Body of pancreas (tissue), 4 donors: ENCODE measurements around the gene CEP164. TPM values are rescaled to one million over a fixed set of nuclear protein-coding genes. Genes with fewer than 3 reads are reported as not detected.

ENCODE experiments used
- ATAC-seq: fragments of 150-250 bp; one replicate; pipeline ENCODE4 v1.9.1; 2016
- DNase-seq, 4 donors: peaks; one replicate each; pipeline ENCODE4 v3.0.0-alpha.2; 2019
- H3K27ac ChIP-seq, 4 donors: fragments of 200-600 bp; sonication (generic); 1 replicate in 3 of 4; 2 replicates in 1 of 4; pipeline versions ENCODE4 v1.5.1 to v1.6.1; 2016 to 2019; ENCODE audit warnings: mild to moderate bottlenecking in 1 of 4, mixed read lengths in 1 of 4, moderate library complexity in 1 of 4
- H3K27me3 ChIP-seq, 2 donors: fragments of 200-600 bp; sonication (generic); one replicate each; pipeline ENCODE4 v1.6.0; 2016; ENCODE audit warnings: mild to moderate bottlenecking in 1 of 2
- H3K36me3 ChIP-seq, 2 donors: fragments of 200-600 bp; sonication (generic); replicated peaks in 1 of 2; 2 replicates each; pipeline ENCODE4 v1.5.1; 2016; ENCODE audit warnings: low read depth in 2 of 2; ENCODE audit not compliant: insufficient read depth in 1 of 2
- H3K4me1 ChIP-seq: fragments of 200-600 bp; sonication (generic); one replicate; pipeline ENCODE4 v1.6.0; 2016
- H3K4me3 ChIP-seq, 2 donors: fragments of 200-600 bp; sonication (generic); 1 replicate in 1 of 2; 2 replicates in 1 of 2; pipeline ENCODE4 v1.5.1; 2016 to 2019
- H3K9me3 ChIP-seq, 3 donors: fragments of 200-600 bp; sonication (generic); 1 replicate in 2 of 3; 2 replicates in 1 of 3; pipeline ENCODE4 v1.5.1; 2016
- POLR2A ChIP-seq, 3 donors: fragments of 450-650 bp; IDR thresholded peaks; one replicate each; pipeline ENCODE4 v1.6.1; 2016; ENCODE audit warnings: antibody characterized with exemption in 3 of 3, mild to moderate bottlenecking in 2 of 3
- WGBS, 2 donors: methylation state at CpG; one replicate each; pipeline ENCODE4 v1.1.5; 2017; 5-methylcytosine and 5-hydroxymethylcytosine counted together
- intact Hi-C: fragments of 100-400 bp; cut with DNase I; formaldehyde crosslinking; loops from one replicate; pipeline ENCODE4 v1.15.1; 2023
- total RNA-seq, 2 donors: library from RNA; depleted of rRNA; stranded (reverse); fragments of >200 nt; gene quantifications; one replicate each; pipeline ENCODE4 v1.1.0, GENCODE V29; 2016
- TF ChIP-seq, protein P1 (sequence below), 7 experiments: fragments of 450-650 bp in 4 of 7; fragments of 200-600 bp in 3 of 7; sonication (generic) in 3 of 7; IDR thresholded peaks; one replicate each; pipeline ENCODE4 v1.5.1; 2016 to 2019; ENCODE audit warnings: antibody characterized with exemption in 7 of 7

Gene CEP164
- total RNA-seq, 2 donors from 2014 or later = 29.1 to 45.8 TPM

DNA sequence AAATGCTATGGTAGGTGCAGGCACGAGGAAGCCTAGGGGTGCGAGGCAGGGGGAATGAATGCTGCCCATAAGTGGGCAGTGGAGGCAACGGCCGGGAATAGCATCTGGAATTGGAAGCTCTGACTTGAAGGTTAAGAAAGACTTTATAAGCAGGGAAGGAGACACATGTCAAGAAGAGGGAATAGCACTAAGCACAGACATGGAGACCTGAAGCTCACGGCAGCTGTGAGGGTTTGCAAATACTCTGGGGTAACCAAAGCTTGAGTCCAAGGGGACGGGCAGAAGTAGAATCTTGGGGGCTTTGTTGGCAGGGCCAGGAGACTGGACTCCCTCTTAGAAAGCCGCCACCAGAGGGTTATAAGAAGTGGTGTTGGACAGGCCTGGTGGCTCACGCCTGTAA, 112.6 kb downstream of the CEP164 start:
- DNase-seq = no peak
- TF ChIP-seq POLR2A (IDR thresholded peaks at IDR 0.05) = no peak
- TF ChIP-seq, protein P1, sequence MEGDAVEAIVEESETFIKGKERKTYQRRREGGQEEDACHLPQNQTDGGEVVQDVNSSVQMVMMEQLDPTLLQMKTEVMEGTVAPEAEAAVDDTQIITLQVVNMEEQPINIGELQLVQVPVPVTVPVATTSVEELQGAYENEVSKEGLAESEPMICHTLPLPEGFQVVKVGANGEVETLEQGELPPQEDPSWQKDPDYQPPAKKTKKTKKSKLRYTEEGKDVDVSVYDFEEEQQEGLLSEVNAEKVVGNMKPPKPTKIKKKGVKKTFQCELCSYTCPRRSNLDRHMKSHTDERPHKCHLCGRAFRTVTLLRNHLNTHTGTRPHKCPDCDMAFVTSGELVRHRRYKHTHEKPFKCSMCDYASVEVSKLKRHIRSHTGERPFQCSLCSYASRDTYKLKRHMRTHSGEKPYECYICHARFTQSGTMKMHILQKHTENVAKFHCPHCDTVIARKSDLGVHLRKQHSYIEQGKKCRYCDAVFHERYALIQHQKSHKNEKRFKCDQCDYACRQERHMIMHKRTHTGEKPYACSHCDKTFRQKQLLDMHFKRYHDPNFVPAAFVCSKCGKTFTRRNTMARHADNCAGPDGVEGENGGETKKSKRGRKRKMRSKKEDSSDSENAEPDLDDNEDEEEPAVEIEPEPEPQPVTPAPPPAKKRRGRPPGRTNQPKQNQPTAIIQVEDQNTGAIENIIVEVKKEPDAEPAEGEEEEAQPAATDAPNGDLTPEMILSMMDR (IDR thresholded peaks at IDR 0.05) = no peak
- 65 to 75% methylated on average over 8 of the region's 8 CpGs for WGBS, 2 donors
- no peaks in the 10 kb centered on the region for H3K9me3 ChIP-seq
- ATAC-seq = no peak
- H3K27ac ChIP-seq = no peak overlapping the region
- no peaks in the 10 kb centered on the region for H3K27me3 ChIP-seq
- no peak overlapping the region for H3K4me3 ChIP-seq
- no peaks in the 10 kb centered on the region for H3K36me3 ChIP-seq
- H3K4me1 ChIP-seq = peaks cover 7% of the 10 kb centered on the region
- intact Hi-C loops = loop anchor here (10.0 kb wide), 1 partner anchor 615 kb away; no protein-coding TSS in a partner anchor

DNA sequence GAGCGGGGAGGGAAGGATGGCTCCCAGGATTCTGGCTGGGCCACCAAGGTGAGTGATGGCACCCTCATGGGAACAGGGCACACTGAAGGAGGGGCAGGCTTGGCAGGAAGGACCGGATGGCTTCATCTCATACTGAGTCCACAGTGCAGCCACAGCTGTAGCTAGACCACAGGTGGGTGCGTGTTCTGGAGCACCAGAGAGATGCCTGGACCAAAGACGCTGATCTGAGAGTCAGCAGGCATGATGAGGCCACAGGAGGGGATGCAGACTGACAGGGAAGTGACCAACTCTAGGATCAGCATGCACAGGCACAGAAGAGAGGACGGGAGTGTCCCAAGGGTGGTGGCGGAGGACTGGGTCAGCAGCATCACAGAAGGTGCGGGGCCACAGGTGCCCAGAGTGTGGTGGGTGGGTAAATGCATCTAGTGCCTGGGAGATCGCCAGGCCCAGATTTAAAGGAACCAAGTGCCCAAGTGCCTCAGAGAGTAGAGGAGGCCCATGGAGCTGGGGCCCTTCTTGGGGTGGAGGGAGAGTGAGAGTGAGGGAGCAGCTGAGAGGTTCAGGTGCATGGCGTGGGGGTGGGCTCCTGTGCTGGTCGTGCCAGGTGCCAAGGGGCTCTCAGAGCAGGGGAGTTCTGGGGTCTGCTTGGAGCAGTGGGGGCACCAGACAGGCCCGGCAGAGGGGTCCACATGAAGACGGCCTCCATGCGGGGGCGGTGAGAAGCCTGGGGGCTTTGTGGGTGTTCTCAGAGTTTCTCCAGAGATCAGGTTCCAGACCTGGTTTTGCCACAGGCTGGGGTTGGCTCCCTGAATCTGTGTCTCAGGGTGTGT, 113.7 kb downstream of the CEP164 start:
- Histone ChIP-seq H3K36me3 (no peaks in the 10 kb centered on the region), H3K27ac (no peak overlapping the region), H3K9me3 (no peaks in the 10 kb centered on the region), H3K27me3 (no peaks in the 10 kb centered on the region), H3K4me3 (no peak overlapping the region), H3K4me1 (peaks cover 7% of the 10 kb centered on the region)
- ATAC-seq (no peak), DNase-seq (no peak)
- intact Hi-C loops = loop anchor here (10.0 kb wide), 1 partner anchor 613 kb away; no protein-coding TSS in a partner anchor
- TF ChIP-seq POLR2A (IDR thresholded peaks at IDR 0.05) = no peak
- TF ChIP-seq, protein P1 (IDR thresholded peaks at IDR 0.05) = no peak
- 81 to 82% methylated on average over 10 to 14 of the region's 14 CpGs for WGBS, 2 donors

DNA sequence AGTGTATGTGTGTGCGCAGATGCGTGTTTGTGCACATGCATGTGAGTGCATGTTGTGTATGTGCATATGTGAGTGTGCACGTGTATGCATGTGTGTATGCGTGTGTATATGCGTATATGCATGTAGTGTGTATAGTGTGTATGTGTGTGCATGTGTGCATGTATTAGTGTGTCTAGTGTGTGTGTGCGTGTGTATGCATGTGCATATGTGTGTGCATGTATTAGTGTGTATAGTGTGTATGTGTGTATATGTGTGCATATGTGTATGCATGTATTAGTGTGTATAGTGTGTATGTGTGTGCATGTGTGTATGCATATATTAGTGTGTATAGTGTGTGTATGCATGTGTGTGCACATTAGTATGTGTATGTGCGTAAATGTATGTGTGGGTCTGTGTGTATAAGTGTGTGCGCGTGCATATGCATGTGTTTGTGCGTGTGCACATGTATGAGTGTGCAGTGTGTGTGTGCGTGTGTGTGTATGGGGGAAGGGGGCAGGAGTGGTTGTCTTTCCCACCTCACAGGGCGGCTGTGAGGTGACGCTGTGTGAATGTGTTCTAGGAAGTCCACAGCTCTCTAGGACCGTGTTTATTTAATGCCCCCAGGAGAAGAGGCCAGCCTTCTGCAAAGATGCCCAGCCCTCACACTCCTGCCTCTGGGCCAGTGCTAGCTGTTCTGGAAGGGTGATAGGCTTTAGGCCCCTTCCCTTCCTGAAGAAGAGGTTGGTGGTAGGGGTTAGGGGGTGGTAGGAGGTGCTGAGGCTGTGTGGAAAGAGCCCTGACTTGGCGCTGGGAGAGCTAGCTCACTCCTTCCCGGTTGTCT, 114.6 kb downstream of the CEP164 start:
- DNase-seq = no peak
- Histone ChIP-seq H3K27me3 (no peaks in the 10 kb centered on the region), H3K4me3 (no peak overlapping the region), H3K9me3 (no peaks in the 10 kb centered on the region), H3K4me1 (peaks cover 7% of the 10 kb centered on the region), H3K36me3 (no peaks in the 10 kb centered on the region), H3K27ac (no peak overlapping the region)
- TF ChIP-seq, protein P1 (IDR thresholded peaks at IDR 0.05) = no peak
- no peak for TF ChIP-seq POLR2A (IDR thresholded peaks at IDR 0.05)
- 79 to 84% methylated on average over 14 to 16 of the region's 16 CpGs for WGBS, 2 donors
- ATAC-seq = no peak
- intact Hi-C loops = loop anchor here (10.0 kb wide), 1 partner anchor 613 kb away; no protein-coding TSS in a partner anchor

DNA sequence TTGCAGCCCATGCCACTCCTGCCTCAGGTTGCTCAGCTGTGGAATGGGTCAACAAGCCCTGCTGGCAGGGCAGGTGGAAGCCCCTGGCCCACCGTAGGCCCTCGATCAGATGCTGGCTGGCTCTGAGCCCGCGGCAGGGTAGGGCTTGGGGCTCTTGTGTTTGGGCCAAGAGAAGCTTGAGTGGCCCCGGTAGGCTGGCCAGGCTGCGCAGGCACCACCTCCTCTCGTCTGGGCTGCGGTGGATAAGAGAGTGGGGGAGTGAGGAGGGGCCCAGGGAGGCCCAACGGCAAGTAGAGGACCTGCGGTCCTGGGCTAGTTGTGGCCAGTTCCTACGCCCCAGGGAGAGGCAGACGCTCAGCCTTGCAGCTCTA, 115.2 kb downstream of the CEP164 start:
- ATAC-seq (no peak), DNase-seq (no peak)
- Histone ChIP-seq H3K4me1 (peaks cover 7% of the 10 kb centered on the region), H3K27ac (no peak overlapping the region), H3K9me3 (no peaks in the 10 kb centered on the region), H3K27me3 (no peaks in the 10 kb centered on the region), H3K4me3 (no peak overlapping the region), H3K36me3 (no peaks in the 10 kb centered on the region)
- no peak for TF ChIP-seq POLR2A (IDR thresholded peaks at IDR 0.05)
- TF ChIP-seq, protein P1 (IDR thresholded peaks at IDR 0.05) = no peak
- WGBS, 2 donors = 77 to 88% methylated on average over 5 to 12 of the region's 12 CpGs
- intact Hi-C loops = loop anchor here (10.0 kb wide), 1 partner anchor 612 kb away; no protein-coding TSS in a partner anchor
